Activated gamma-delta T cell treated with Interleukin-2 at 50 U/mL for 16 hours (primary cell): ENCODE measurements around the gene NOP14.
"Not testable (repeated sequence)": the region's sequence is repeated elsewhere in the genome, so short reads cannot be mapped to it uniquely, and the experiment has no call there.

Experiments used
- DNase-seq: peaks from one replicate; pipeline ENCODE4 v3.0.0-alpha.2; 2020

Gene NOP14

GRCh38 chr4:2941138-2942036, 21.8 kb downstream of the NOP14 start:
- DNase-seq = no peak

GRCh38 chr4:2940267-2941137, 22.7 kb downstream of the NOP14 start:
- DNase-seq = no peak

GRCh38 chr4:2939383-2940243, 23.6 kb downstream of the NOP14 start:
- no peak for DNase-seq

- no peak for DNase-seq
These were observed 24.3 kb downstream of the NOP14 start for GRCh38 chr4:2938906-2939305.

- DNase-seq = not testable (repeated sequence)
These were observed 24.8 kb downstream of the NOP14 start for GRCh38 chr4:2938411-2938810.

- no peak for DNase-seq
These were observed 25.2 kb downstream of the NOP14 start for GRCh38 chr4:2937986-2938385.

- no peak for DNase-seq
These were observed 25.9 kb downstream of the NOP14 start for GRCh38 chr4:2937146-2937857.

- no peak for DNase-seq
These were observed 26.4 kb downstream of the NOP14 start for GRCh38 chr4:2936773-2937145.

GRCh38 chr4:2935762-2936743, 27.2 kb downstream of the NOP14 start:
- peak; percentile 48 for DNase-seq

- peak; percentile 96 for DNase-seq
These were observed 28.1 kb downstream of the NOP14 start for GRCh38 chr4:2934813-2935761.

- DNase-seq = peak; percentile 50
These were observed 29.0 kb downstream of the NOP14 start for GRCh38 chr4:2934077-2934812.

GRCh38 chr4:2933566-2934076, 29.6 kb downstream of the NOP14 start:
- DNase-seq = no peak

GRCh38 chr4:2932951-2933565, 30.1 kb downstream of the NOP14 start:
- DNase-seq = no peak

GRCh38 chr4:2932321-2932950, 30.8 kb downstream of the NOP14 start:
- DNase-seq = no peak

- DNase-seq = peak; percentile 47
These were observed 31.5 kb downstream of the NOP14 start for GRCh38 chr4:2931512-2932301.

- no peak for DNase-seq
These were observed 32.3 kb downstream of the NOP14 start for GRCh38 chr4:2930758-2931511.
